Measurements from ENCODE around the gene SGCD.

Gene SGCD

GRCh38 chr5:156359476-156359875 is 32.5 kb downstream of the SGCD start:
- H3K9me3 ChIP-seq, result no peaks in the 10 kb centered on the region
- no peaks in the 10 kb centered on the region for H3K4me1 ChIP-seq
- H3K27ac ChIP-seq, result no peak overlapping the region
- peaks cover 0 to 6% (median 6%) of the 10 kb centered on the region in 3 donors for H3K36me3 ChIP-seq
- intact Hi-C loops (cut with DNase I; ENCODE audit: low total_unique reads), result loop anchor here (10.0 kb wide), 1 partner anchor 135 kb away; no protein-coding TSS in a partner anchor
- DNase-seq, result no peak
- TF ChIP-seq CTCF (IDR thresholded peaks at IDR 0.05), result no peak
- H3K27me3 ChIP-seq, result no peaks in the 10 kb centered on the region
- no peak overlapping the region for H3K4me3 ChIP-seq

- H3K4me3 ChIP-seq, result no peak overlapping the region
- no peaks in the 10 kb centered on the region for H3K9me3 ChIP-seq
- intact Hi-C loops (cut with DNase I; ENCODE audit: low total_unique reads), result no loop called here
- no peak overlapping the region for H3K27ac ChIP-seq
- TF ChIP-seq CTCF (IDR thresholded peaks at IDR 0.05), result no peak
- peaks cover 0 to 6% (median 6%) of the 10 kb centered on the region in 3 donors for H3K36me3 ChIP-seq
- peaks cover 0 to under 1% (median 0%) of the 10 kb centered on the region in 4 donors for H3K4me1 ChIP-seq
- H3K27me3 ChIP-seq, result no peaks in the 10 kb centered on the region
- no peak for DNase-seq
Measured at GRCh38 chr5:156361436-156362109, 34.6 kb downstream of the SGCD start.

- no peak overlapping the region for H3K4me3 ChIP-seq
- H3K27me3 ChIP-seq, result no peaks in the 10 kb centered on the region
- peaks cover 0 to 6% (median 6%) of the 10 kb centered on the region in 3 donors for H3K36me3 ChIP-seq
- peaks cover 0 to 12% (median 0%) of the 10 kb centered on the region in 4 donors for H3K4me1 ChIP-seq
- no peak for TF ChIP-seq CTCF (IDR thresholded peaks at IDR 0.05)
- DNase-seq, result no peak
- H3K9me3 ChIP-seq, result no peaks in the 10 kb centered on the region
- no peak overlapping the region for H3K27ac ChIP-seq
- intact Hi-C loops (cut with DNase I; ENCODE audit: low total_unique reads), result no loop called here
Measured at GRCh38 chr5:156363861-156364260, 36.9 kb downstream of the SGCD start.

GRCh38 chr5:156366521-156366920 is 39.6 kb downstream of the SGCD start:
- no peaks in the 10 kb centered on the region for H3K9me3 ChIP-seq
- intact Hi-C loops (cut with DNase I; ENCODE audit: low total_unique reads), result no loop called here
- H3K27me3 ChIP-seq, result no peaks in the 10 kb centered on the region
- H3K4me1 ChIP-seq, result peaks cover 0 to 30% (median 3%) of the 10 kb centered on the region in 4 donors
- no peak for DNase-seq
- no peak for TF ChIP-seq CTCF (IDR thresholded peaks at IDR 0.05)
- peaks cover 0 to 6% (median 6%) of the 10 kb centered on the region in 3 donors for H3K36me3 ChIP-seq
- H3K27ac ChIP-seq, result no peak overlapping the region
- H3K4me3 ChIP-seq, result no peak overlapping the region

- Histone ChIP-seq H3K4me1 (peaks cover 0 to 30% (median 3%) of the 10 kb centered on the region in 4 donors), H3K9me3 (no peaks in the 10 kb centered on the region), H3K27ac (peak overlapping the region in 1 of 2 donors; percentile 30), H3K36me3 (peaks cover 0 to 6% (median 6%) of the 10 kb centered on the region in 3 donors), H3K27me3 (no peaks in the 10 kb centered on the region), H3K4me3 (no peak overlapping the region)
- intact Hi-C loops (cut with DNase I; ENCODE audit: low total_unique reads), result no loop called here
- TF ChIP-seq CTCF (IDR thresholded peaks at IDR 0.05), result no peak
- DNase-seq, result peak; percentile 30 to 74
Measured at GRCh38 chr5:156367597-156367996, 40.6 kb downstream of the SGCD start.

Data from tibial artery (tissue), 4 donors.